ENCODE results near the gene STARD3.

STARD3 gene

DNA sequence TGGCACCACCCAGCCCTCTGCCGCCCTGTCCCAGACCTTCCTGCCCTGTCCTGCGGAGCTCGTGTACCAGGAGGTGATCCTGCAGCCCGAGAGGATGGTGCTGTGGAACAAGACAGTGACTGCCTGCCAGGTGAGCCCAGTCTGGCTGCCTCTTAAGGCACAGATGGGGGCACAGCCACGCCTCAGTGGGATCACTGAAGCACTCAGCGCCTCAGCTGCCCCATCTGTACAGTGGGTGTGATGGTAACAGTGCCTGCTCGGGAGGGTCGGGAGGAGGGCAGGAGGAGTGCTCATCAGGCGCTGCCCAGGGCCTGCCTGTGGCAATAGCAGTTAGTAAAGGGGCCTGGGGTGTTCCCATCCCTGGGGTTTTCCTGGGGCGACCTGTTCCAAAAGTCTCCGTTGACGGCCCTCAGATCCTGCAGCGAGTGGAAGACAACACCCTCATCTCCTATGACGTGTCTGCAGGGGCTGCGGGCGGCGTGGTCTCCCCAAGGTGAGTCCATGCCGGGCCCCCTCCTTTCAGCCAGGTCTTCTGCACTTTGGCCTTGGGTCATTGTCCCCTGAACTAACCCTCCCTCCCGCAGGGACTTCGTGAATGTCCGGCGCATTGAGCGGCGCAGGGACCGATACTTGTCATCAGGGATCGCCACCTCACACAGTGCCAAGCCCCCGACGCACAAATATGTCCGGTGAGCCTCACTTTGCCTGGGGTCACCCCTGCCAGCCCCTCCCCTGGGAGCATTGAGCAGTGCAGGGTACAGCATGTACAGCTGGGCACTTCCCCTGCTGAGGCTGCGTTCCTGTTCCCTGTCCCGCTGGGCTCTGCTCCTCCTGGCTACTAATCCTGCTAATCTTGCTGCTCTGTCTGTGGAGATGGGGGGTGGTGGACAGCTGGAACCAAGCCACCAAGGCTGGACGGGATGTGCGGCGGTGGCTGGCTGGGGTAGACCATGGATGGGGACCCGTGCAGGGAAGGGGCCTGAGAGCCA is 23.7 kb downstream of the STARD3 start:
- no peak for DNase-seq

DNA sequence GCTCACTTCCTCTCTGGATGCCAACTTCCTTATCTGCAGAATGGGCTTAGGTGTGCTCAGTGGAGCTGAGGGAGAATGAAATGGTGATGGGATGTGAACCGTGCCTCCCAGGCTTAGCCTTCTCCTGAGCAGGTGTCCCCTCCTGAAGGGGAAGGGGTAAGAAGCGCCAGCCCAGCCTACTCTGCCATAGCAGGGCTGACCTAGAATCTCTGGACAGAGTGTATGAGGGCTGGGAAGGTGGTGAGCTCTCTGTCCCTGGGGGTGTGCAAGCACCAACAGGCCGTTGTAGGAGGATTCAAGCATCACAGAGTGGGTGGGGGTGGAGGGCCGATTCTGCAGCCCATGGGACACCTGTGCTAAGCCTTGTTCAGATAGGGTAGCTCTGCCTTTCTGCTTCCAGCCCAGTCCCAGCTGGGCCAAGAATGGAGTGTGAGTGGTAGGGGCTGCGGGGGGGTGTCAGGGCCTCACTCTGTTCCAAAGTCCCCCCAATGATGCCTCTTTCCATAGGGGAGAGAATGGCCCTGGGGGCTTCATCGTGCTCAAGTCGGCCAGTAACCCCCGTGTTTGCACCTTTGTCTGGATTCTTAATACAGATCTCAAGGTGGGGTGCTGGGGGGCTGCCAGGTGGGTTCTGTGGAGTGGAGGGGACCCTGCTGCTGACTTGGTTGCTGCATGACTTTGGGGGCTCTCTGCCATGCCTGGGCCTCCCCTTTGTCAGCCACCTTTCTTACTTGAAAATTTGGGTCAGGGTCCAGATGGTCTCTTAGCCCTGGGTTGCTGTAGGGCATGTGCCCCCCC is 25.0 kb downstream of the STARD3 start:
- DNase-seq: no peak

GRCh38 chr17:39662551-39663339 is 25.8 kb downstream of the STARD3 start:
- no peak for DNase-seq

GRCh38 chr17:39663340-39663687 is 26.4 kb downstream of the STARD3 start:
- DNase-seq: no peak

DNA sequence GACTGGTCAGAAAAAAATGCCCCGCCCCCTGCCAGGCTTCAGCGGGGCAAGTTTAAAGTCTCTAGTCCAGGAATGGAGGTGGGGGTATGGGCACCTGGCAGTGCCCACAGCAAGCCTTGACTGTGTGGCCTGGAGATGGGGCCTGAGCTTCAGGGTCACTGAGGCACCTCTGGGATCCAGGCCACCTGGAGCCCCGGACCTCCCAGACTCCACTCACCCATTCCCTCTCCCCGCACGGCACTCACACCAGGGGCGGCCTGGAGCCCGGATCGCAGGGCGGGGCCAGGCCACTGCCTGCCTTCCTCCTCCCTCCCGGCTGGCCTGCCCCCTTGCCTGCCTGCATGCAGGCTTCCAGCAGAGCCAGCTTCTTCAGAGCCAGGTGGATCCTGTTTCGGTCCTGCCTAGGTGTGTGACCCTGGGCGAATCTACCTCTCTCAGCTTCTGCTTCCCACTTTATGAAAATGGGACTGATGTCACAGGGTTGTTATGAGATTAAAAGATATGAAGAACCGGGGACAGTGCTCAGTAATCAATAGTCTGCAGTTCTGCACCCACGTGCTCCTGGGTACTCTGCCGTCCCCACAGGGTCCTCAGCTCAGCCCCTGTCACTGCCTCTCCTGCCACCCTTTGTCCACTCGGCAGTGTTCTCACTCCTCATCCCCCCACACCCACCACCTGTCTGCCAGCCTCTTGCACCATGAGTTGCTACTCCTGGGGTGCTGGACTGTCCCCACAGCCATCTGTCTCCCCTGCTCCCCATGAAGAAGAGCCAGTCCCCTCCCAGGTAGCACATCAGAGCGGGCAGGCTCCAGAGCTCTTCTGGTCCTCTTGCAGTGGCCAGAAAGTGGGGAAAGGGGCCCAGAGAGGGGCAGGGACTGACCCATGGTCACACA is 27.0 kb downstream of the STARD3 start:
- DNase-seq: no peak

GRCh38 chr17:39664581-39665561 is 27.9 kb downstream of the STARD3 start, which contains the start of gene TCAP:
TCAP (plus strand) TSS chr17:39665349; CDS start chr17:39665360, 11 bp downstream.
- no peak for DNase-seq

DNA sequence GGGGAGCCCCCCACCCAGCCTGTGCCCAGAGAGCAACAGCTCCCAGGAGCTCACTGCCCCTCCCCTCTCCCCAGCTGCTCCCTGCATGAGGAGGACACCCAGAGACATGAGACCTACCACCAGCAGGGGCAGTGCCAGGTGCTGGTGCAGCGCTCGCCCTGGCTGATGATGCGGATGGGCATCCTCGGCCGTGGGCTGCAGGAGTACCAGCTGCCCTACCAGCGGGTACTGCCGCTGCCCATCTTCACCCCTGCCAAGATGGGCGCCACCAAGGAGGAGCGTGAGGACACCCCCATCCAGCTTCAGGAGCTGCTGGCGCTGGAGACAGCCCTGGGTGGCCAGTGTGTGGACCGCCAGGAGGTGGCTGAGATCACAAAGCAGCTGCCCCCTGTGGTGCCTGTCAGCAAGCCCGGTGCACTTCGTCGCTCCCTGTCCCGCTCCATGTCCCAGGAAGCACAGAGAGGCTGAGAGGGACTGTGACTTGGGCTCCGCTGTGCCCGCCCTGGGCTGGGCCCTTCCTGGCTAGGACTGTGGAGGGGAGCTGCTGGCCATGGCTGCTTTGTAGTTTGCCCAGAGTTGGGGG is 28.8 kb downstream of the STARD3 start:
- DNase-seq: no peak

- DNase-seq: no peak
These were observed 29.3 kb downstream of the STARD3 start for GRCh38 chr17:39666231-39666600.

GRCh38 chr17:39666601-39667261 is 29.8 kb downstream of the STARD3 start:
- DNase-seq: no peak

DNA sequence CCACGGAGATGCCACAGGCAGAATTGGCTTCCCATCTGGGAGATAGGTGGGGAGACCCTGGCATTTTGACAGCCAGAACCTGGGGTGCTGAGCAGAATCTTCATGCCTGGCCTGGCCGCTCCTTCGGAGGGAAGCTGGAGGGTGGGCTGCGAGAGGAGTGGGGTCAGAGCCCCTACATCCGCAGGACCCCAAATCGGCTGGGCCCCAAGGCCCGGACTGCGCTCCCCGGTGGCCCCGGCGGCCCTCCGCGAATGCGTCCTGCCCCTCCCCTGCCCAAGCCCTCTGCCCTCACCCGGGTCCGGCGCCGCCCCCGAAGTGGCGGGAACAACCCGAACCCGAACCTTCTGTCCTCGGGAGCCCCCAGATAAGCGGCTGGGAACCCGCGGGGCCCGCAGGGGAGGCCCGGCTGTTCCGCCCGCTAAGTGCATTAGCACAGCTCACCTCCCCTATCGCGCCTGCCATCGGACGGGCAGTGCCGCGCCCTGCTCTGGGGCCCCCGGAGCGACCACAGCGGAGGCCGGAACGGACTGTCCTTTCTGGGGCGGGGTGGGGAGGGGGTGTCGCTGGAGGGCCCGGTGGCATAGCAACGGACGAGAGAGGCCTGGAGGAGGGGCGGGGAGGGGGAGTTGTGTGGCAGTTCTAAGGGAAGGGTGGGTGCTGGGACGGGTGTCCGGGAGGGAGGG is 30.5 kb downstream of the STARD3 start:
- DNase-seq: no peak

DNA sequence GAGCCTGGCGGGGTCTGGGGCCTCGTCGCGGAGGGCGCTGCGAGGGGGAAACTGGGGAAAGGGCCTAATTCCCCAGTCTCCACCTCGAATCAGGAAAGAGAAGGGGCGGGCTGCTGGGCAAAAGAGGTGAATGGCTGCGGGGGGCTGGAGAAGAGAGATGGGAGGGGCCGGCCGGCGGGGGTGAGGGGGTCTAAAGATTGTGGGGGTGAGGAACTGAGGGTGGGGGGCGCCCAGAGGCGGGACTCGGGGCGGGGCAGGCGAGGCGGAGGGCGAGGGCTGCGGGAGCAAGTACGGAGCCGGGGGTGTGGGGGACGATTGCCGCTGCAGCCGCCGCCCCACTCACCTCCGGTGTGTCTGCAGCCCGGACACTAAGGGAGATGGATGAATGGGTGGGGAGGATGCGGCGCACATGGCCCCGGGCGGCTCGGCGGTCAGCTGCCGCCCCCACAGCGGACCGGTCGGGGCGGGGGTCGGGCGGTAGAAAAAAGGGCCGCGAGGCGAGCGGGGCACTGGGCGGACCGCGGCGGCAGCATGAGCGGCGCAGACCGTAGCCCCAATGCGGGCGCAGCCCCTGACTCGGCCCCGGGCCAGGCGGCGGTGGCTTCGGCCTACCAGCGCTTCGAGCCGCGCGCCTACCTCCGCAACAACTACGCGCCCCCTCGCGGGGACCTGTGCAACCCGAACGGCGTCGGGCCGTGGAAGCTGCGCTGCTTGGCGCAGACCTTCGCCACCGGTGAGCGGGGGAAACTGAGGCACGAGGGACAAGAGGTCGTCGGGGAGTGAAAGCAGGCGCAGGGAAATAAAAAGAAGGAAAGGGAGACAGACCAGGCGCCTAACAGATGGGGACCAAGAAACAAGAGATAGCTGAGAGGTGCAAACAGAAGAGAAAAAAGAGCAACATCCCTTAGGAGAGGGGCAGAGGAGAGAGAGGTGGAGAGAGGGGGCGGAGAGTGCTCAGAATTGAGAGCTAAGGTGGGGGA is 31.3 kb downstream of the STARD3 start, which contains the start of gene PNMT:
PNMT (plus strand) TSS at position 509 of the 980 bp plus-strand sequence; CDS start at position 532, 23 bp downstream.
- DNase-seq: peak; percentile 77

GRCh38 chr17:39669897-39670735 is 33.2 kb downstream of the STARD3 start:
- no peak for DNase-seq

DNA sequence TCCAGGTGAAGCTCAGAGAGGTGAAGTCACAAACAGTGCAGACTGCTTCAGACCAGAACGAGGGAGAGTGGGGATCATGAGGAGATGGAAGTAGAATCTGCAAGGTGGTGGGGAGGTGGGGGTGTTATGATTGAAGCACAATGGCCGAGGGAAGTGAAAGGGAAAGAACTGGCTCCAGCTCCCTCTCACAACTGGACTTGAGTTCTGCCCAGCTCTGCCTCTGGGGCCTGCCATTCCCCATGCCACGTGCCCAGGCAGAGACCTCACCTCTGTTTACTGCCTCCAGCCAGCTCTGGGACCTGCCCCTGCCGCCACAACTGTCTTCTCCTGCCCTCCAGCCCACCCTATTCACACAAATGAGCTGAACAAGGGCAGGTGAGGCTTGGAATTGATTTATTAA is 33.8 kb downstream of the STARD3 start:
- no peak for DNase-seq

DNA sequence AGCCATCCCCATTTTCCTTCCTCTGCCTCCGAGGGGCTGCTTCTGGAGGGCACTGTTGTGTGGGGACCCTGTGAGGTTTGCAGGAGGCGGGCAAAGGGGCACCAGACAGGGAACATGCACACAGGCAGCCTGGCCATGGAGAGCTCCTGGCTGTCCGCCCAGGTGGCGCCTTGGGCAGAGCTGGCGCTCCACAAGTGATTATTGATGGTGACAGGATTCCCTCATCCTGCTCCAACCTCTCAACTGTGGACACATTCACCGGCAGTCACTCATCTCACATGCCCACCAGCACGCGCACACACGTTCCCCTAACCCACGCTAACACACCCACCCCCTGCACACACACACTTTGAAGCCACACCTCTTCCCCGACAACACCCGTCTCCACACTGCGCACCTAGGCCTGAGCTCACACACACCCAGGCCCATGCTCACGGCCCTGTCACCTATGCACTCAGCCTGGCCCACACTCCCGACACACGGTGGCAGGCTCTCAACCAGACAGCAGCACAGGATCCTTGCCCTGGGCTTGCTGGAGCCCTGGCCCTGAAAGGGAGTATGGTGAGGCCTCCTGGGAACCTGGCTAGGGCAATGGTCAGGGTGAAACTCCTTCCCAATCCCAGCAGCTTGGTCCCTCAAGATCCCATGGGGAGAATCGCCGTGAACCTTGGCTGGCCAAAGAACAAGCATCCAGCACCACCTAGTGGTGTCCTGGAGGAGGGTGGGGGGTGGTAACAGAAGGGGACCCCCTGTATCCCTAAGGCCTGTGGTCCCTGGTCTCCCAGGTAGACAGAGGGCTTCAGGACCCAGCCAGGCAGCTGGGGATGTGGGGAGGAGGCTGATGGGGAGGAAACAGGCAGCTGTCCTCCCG is 34.9 kb downstream of the STARD3 start:
- no peak for DNase-seq

- DNase-seq: no peak
These were observed 35.8 kb downstream of the STARD3 start for GRCh38 chr17:39672522-39673334.
